Thyroid gland (tissue), 4 donors: ENCODE results near the gene CNNM4.

Experiments
- POLR2A ChIP-seq, 2 donors: fragments of 450-650 bp; IDR thresholded peaks; one replicate each; pipeline ENCODE4 v1.6.1; 2017; ENCODE audit warnings: antibody characterized with exemption in 2 of 2, mild to moderate bottlenecking in 2 of 2, moderate library complexity in 1 of 2
- TF ChIP-seq, protein P1 (sequence below), 6 experiments: fragments of 200-600 bp in 3 of 6; fragments of 450-650 bp in 3 of 6; sonication (generic) in 3 of 6; IDR thresholded peaks; one replicate each; pipeline ENCODE4 v1.5.1; 2016 to 2019; ENCODE audit warnings: antibody characterized with exemption in 6 of 6, mild to moderate bottlenecking in 2 of 6, inconsistent platforms in 1 of 6, moderate library complexity in 1 of 6

DNA sequence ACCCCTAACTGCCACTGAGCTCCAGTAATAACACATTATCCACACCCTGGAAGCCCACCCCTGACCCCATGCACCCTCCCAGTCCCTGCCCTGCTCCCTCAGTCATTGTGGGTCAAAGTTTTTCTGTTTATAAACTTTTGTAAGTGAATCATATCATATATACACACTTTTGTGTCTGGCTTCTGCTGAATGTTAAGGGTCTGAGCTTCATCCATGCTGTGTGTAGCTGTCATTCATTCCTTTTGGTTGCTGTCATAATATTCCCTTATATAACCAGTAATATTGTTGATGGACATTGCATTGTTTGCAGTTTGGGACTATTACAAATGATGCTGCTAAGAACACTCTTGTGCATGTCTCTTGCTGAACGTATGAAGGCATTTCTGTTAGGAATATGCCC is 14.5 kb downstream of the CNNM4 start:
- TF ChIP-seq POLR2A (IDR thresholded peaks at IDR 0.05) = no peak
- TF ChIP-seq, protein P1, sequence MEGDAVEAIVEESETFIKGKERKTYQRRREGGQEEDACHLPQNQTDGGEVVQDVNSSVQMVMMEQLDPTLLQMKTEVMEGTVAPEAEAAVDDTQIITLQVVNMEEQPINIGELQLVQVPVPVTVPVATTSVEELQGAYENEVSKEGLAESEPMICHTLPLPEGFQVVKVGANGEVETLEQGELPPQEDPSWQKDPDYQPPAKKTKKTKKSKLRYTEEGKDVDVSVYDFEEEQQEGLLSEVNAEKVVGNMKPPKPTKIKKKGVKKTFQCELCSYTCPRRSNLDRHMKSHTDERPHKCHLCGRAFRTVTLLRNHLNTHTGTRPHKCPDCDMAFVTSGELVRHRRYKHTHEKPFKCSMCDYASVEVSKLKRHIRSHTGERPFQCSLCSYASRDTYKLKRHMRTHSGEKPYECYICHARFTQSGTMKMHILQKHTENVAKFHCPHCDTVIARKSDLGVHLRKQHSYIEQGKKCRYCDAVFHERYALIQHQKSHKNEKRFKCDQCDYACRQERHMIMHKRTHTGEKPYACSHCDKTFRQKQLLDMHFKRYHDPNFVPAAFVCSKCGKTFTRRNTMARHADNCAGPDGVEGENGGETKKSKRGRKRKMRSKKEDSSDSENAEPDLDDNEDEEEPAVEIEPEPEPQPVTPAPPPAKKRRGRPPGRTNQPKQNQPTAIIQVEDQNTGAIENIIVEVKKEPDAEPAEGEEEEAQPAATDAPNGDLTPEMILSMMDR (IDR thresholded peaks at IDR 0.05) = no peak
